NCI-H1092 treated with DMSO at 0.1 percent for 48 hours (cell line): ENCODE data around the gene FZD7.

Source experiments
- DNase-seq: peaks from one replicate; lab custom pipeline; 2025; lab: John Stamatoyannopoulos, UW

FZD7 gene

GRCh38 chr2:202014318-202014717, 19.3 kb upstream of the FZD7 start:
- no peak for DNase-seq

- no peak for DNase-seq
Measured at GRCh38 chr2:202014759-202015211, 18.9 kb upstream of the FZD7 start.

GRCh38 chr2:202015471-202015870, 18.2 kb upstream of the FZD7 start:
- DNase-seq: no peak

GRCh38 chr2:202016579-202017227, 17.0 kb upstream of the FZD7 start:
- no peak for DNase-seq

GRCh38 chr2:202017940-202018339, 15.7 kb upstream of the FZD7 start:
- DNase-seq: no peak

- no peak for DNase-seq
Measured at GRCh38 chr2:202018950-202019349, 14.7 kb upstream of the FZD7 start.

GRCh38 chr2:202019689-202020450, 13.8 kb upstream of the FZD7 start:
- no peak for DNase-seq

- DNase-seq: peak; percentile 42
Measured at GRCh38 chr2:202022755-202023154, 10.9 kb upstream of the FZD7 start.

GRCh38 chr2:202023198-202023903, 10.3 kb upstream of the FZD7 start:
- peak; percentile 88 for DNase-seq

GRCh38 chr2:202023904-202024266, 9.8 kb upstream of the FZD7 start:
- no peak for DNase-seq

GRCh38 chr2:202024871-202025270, 8.8 kb upstream of the FZD7 start:
- DNase-seq: no peak

- no peak for DNase-seq
Measured at GRCh38 chr2:202025816-202026215, 7.8 kb upstream of the FZD7 start.

GRCh38 chr2:202026507-202026906, 7.1 kb upstream of the FZD7 start:
- DNase-seq: no peak

- no peak for DNase-seq
Measured at GRCh38 chr2:202030691-202031090, 3.0 kb upstream of the FZD7 start.

- no peak for DNase-seq
Measured at GRCh38 chr2:202031246-202031951, 2.3 kb upstream of the FZD7 start.

GRCh38 chr2:202032846-202033316, 774 bp upstream of the FZD7 start:
- DNase-seq: no peak

- DNase-seq: peak; percentile 5
Measured at GRCh38 chr2:202034249-202035088, 814 bp downstream of the FZD7 start.

- DNase-seq: peak; percentile 6
Measured at GRCh38 chr2:202035089-202035940, 1.7 kb downstream of the FZD7 start.

GRCh38 chr2:202035941-202036372, 2.3 kb downstream of the FZD7 start:
- DNase-seq: no peak

GRCh38 chr2:202036601-202037037, 3.0 kb downstream of the FZD7 start:
- no peak for DNase-seq
